ENCODE data around the gene RIMBP3B.
"Not testable (repeated sequence)": the region's sequence is repeated elsewhere in the genome, so short reads cannot be mapped to it uniquely, and the experiment has no call there.

Gene RIMBP3B

GRCh38 chr22:21418974-21419638 is 35.6 kb downstream of the RIMBP3B start:
- not testable (repeated sequence) for H3K36me3 ChIP-seq (ENCODE audit: insufficient read depth, low read length); H3K4me3 ChIP-seq (ENCODE audit: low read length); H3K9me3 ChIP-seq (ENCODE audit: insufficient read depth, low read depth, low read length); H3K4me1 ChIP-seq (ENCODE audit: insufficient read depth, low read length); H3K27me3 ChIP-seq (ENCODE audit: insufficient read depth, low read length); H3K9ac ChIP-seq (ENCODE audit: low read depth, low read length); H3K27ac ChIP-seq (ENCODE audit: low read depth, low read length)
- 54% methylated on average over 4 of the region's 15 CpGs for WGBS

GRCh38 chr22:21420180-21420763 is 36.7 kb downstream of the RIMBP3B start:
- not testable (repeated sequence) for H3K27ac ChIP-seq (ENCODE audit: low read depth, low read length); H3K36me3 ChIP-seq (ENCODE audit: insufficient read depth, low read length); H3K9ac ChIP-seq (ENCODE audit: low read depth, low read length); H3K4me1 ChIP-seq (ENCODE audit: insufficient read depth, low read length); H3K9me3 ChIP-seq (ENCODE audit: insufficient read depth, low read depth, low read length); H3K27me3 ChIP-seq (ENCODE audit: insufficient read depth, low read length)
- WGBS, result 1% methylated on average over 5 of the region's 19 CpGs
- 0 out of 2 replicates have a peak overlapping the region, but pooled peaks have one; percentile 18 for H3K4me3 ChIP-seq (ENCODE audit: low read length)

GRCh38 chr22:21424084-21424709 is 40.6 kb downstream of the RIMBP3B start:
- not testable (repeated sequence) for H3K9me3 ChIP-seq (ENCODE audit: insufficient read depth, low read depth, low read length); H3K36me3 ChIP-seq (ENCODE audit: insufficient read depth, low read length)

GRCh38 chr22:21434378-21435233 is 51.1 kb downstream of the RIMBP3B start:
- H3K9me3 ChIP-seq (ENCODE audit: insufficient read depth, low read depth, low read length); H3K36me3 ChIP-seq (ENCODE audit: insufficient read depth, low read length); H3K27ac ChIP-seq (ENCODE audit: low read depth, low read length); H3K4me3 ChIP-seq (ENCODE audit: low read length); H3K9ac ChIP-seq (ENCODE audit: low read depth, low read length); H3K4me1 ChIP-seq (ENCODE audit: insufficient read depth, low read length); H3K27me3 ChIP-seq (ENCODE audit: insufficient read depth, low read length): not testable (repeated sequence)
- WGBS, result no CpG with 5 or more reads among the region's 15 CpGs

More at GRCh38 chr22:21424084-21424709, 40.6 kb downstream of the RIMBP3B start:
- not testable (repeated sequence) for H3K9ac ChIP-seq (ENCODE audit: low read depth, low read length); H3K27me3 ChIP-seq (ENCODE audit: insufficient read depth, low read length); H3K27ac ChIP-seq (ENCODE audit: low read depth, low read length); H3K4me1 ChIP-seq (ENCODE audit: insufficient read depth, low read length); H3K4me3 ChIP-seq (ENCODE audit: low read length)
- WGBS, result no CpG with 5 or more reads among the region's 12 CpGs

- not testable (repeated sequence) for H3K27me3 ChIP-seq (ENCODE audit: insufficient read depth, low read length); H3K27ac ChIP-seq (ENCODE audit: low read depth, low read length); H3K4me1 ChIP-seq (ENCODE audit: insufficient read depth, low read length); H3K9ac ChIP-seq (ENCODE audit: low read depth, low read length); H3K9me3 ChIP-seq (ENCODE audit: insufficient read depth, low read depth, low read length); H3K36me3 ChIP-seq (ENCODE audit: insufficient read depth, low read length); H3K4me3 ChIP-seq (ENCODE audit: low read length)
- 94% methylated on average over 2 of the region's 12 CpGs for WGBS
Observed at GRCh38 chr22:21435998-21436810, 52.7 kb downstream of the RIMBP3B start.

GRCh38 chr22:21438013-21438412 is 54.5 kb downstream of the RIMBP3B start:
- H3K27me3 ChIP-seq (ENCODE audit: insufficient read depth, low read length); H3K9ac ChIP-seq (ENCODE audit: low read depth, low read length); H3K4me3 ChIP-seq (ENCODE audit: low read length); H3K36me3 ChIP-seq (ENCODE audit: insufficient read depth, low read length); H3K4me1 ChIP-seq (ENCODE audit: insufficient read depth, low read length); H3K9me3 ChIP-seq (ENCODE audit: insufficient read depth, low read depth, low read length); H3K27ac ChIP-seq (ENCODE audit: low read depth, low read length): not testable (repeated sequence)
- 100% methylated on average over 2 of the region's 6 CpGs for WGBS
